Thymus (tissue), 11 donors: Measurements from ENCODE around the gene C12orf76. TPM values are rescaled to one million over a fixed set of nuclear protein-coding genes. Genes with fewer than 3 reads are reported as not detected.

ENCODE experiments used
- DNase-seq, 9 donors: peaks; one replicate each; pipeline ENCODE4 v3.0.0-alpha.2; 2013; ENCODE audit warnings: low spot score in 9 of 9, low read depth in 6 of 9, missing footprints in 1 of 9
- H3K27ac ChIP-seq, 2 donors: one replicate each; pipeline ENCODE4 v1.5.1; 2013; ENCODE audit warnings: control low read depth in 1 of 2, low read depth in 1 of 2, low read length in 1 of 2, mild to moderate bottlenecking in 1 of 2, moderate library complexity in 1 of 2
- H3K27me3 ChIP-seq, 2 donors: one replicate each; pipeline ENCODE4 v1.5.1; 2013; ENCODE audit warnings: low read length in 1 of 2; ENCODE audit not compliant: control insufficient read depth in 2 of 2, insufficient read depth in 1 of 2
- H3K36me3 ChIP-seq, 2 donors: one replicate each; pipeline ENCODE4 v1.5.1; 2013; ENCODE audit warnings: low read length in 1 of 2, mild to moderate bottlenecking in 1 of 2, moderate library complexity in 1 of 2; ENCODE audit not compliant: control insufficient read depth in 2 of 2, insufficient read depth in 2 of 2
- H3K4me1 ChIP-seq, 2 donors: one replicate each; pipeline ENCODE4 v1.5.1; 2013; ENCODE audit warnings: low read length in 2 of 2; ENCODE audit not compliant: control insufficient read depth in 2 of 2, insufficient read depth in 2 of 2
- H3K4me3 ChIP-seq, 2 donors: one replicate each; pipeline ENCODE4 v1.5.1; 2013; ENCODE audit warnings: low read length in 2 of 2, control low read depth in 1 of 2, mild to moderate bottlenecking in 1 of 2
- H3K9me3 ChIP-seq, 2 donors: one replicate each; pipeline ENCODE4 v1.5.1; 2013; ENCODE audit warnings: low read length in 1 of 2, mild to moderate bottlenecking in 1 of 2; ENCODE audit not compliant: control insufficient read depth in 2 of 2, insufficient read depth in 1 of 2
- WGBS: extraction: QIAGEN DNeasy Blood & Tissue Kit; methylation state at CpG from one replicate; pipeline ENCODE4 v1.1.7; 2013; 5-methylcytosine and 5-hydroxymethylcytosine counted together
- polyA plus RNA-seq: library from polyadenylated mRNA; stranded (reverse); fragments of 200-250 nt; gene quantifications from one replicate; pipeline ENCODE4 v1.2.3, GENCODE V29; 2013
- total RNA-seq: library from RNA; stranded (reverse); fragments of 120-200 nt; gene quantifications from one replicate; pipeline ENCODE4 v1.2.4, GENCODE V29; 2013
- donor health status: healthy.

C12orf76 gene
- total and polyA plus RNA-seq, 2 donors = 16.6 to 21.5 TPM

DNA sequence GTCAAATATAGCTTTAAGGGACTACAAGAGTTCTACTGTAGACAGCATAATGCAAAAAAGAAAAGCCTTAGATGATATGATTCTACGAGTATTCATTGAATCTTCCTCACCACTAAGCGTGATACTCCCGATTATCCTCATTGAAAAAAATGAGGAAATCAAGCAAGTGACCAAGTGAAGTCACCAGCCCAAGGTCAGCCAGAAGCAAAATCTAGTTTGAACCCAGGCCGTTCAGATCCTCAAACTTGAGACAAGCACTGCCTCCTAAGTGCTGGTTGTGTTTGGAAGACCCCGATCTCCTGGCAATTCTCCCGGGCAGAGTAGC lies 53.0 kb downstream of the C12orf76 start:
- H3K27me3 ChIP-seq = peaks cover 0 to 4% of the 10 kb centered on the region in 2 donors
- H3K36me3 ChIP-seq = peaks cover 5 to 12% of the 10 kb centered on the region in 2 donors
- H3K9me3 ChIP-seq = no peaks in the 10 kb centered on the region
- DNase-seq = no peak
- H3K4me3 ChIP-seq = peak overlapping the region; percentile 62 to 67
- peaks cover 25 to 26% of the 10 kb centered on the region in 2 donors for H3K4me1 ChIP-seq
- under 1% methylated on average over 6 of the region's 6 CpGs for WGBS
- peak overlapping the region; percentile 93 to 95 for H3K27ac ChIP-seq

- peak overlapping the region; percentile 78 to 93 for H3K27ac ChIP-seq
- H3K36me3 ChIP-seq = peaks cover 8 to 17% of the 10 kb centered on the region in 2 donors
- no peaks in the 10 kb centered on the region for H3K27me3 ChIP-seq
- H3K9me3 ChIP-seq = no peaks in the 10 kb centered on the region
- WGBS = 8% methylated on average over 6 of the region's 6 CpGs
- peak overlapping the region; percentile 62 to 67 for H3K4me3 ChIP-seq
- peak in 7 of 9 donors; percentile 6 to 71 (median 36) for DNase-seq
- peaks cover 19 to 20% of the 10 kb centered on the region in 2 donors for H3K4me1 ChIP-seq
These were observed 53.7 kb downstream of the C12orf76 start for GRCh38 chr12:109994401-109995175.

GRCh38 chr12:109993091-109993490 lies 55.2 kb downstream of the C12orf76 start:
- Histone ChIP-seq H3K4me3 (no peak overlapping the region), H3K9me3 (no peaks in the 10 kb centered on the region), H3K36me3 (peaks cover 20 to 31% of the 10 kb centered on the region in 2 donors), H3K4me1 (peaks cover 10 to 12% of the 10 kb centered on the region in 2 donors), H3K27ac (no peak overlapping the region), H3K27me3 (no peaks in the 10 kb centered on the region)
- DNase-seq = no peak
- 94% methylated on average over 2 of the region's 2 CpGs for WGBS

DNA sequence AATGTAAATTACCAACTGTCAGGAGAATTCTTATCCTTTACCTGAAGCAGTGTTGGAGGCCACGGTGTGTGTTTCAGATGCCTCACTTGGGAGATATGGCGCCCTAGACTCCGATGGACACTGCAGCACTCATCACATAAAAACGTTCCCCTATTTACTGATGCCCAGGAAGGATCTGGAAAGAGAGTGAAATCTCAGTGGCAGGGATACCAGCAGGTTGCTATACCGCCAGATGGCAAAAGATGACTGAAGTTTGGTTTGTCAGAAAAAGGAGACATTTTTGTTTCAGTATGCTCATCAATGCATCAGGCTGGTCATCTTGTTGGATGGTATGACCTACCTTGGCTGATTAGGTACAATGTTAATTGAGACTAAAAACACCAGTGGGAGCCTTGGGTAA lies 56.7 kb downstream of the C12orf76 start:
- no peak overlapping the region for H3K27ac ChIP-seq
- H3K27me3 ChIP-seq = no peaks in the 10 kb centered on the region
- DNase-seq = no peak
- H3K9me3 ChIP-seq = no peaks in the 10 kb centered on the region
- WGBS = 99% methylated on average over 5 of the region's 5 CpGs
- no peak overlapping the region for H3K4me3 ChIP-seq
- peaks cover 8 to 11% of the 10 kb centered on the region in 2 donors for H3K4me1 ChIP-seq
- H3K36me3 ChIP-seq = peaks cover 27 to 41% of the 10 kb centered on the region in 2 donors

Other genes starting within 250 kb of the C12orf76 start
- 0.19 TPM for gene TRPV4, start 215.1 kb downstream of the C12orf76 start, total RNA-seq
- 0.59 TPM for gene TRPV4, start 215.1 kb downstream of the C12orf76 start, polyA plus RNA-seq
- gene GLTP, start 168.0 kb downstream of the C12orf76 start, total RNA-seq = 20.7 TPM
- 78.5 TPM for gene GLTP, start 168.0 kb downstream of the C12orf76 start, polyA plus RNA-seq
- gene TCHP, start 148.2 kb downstream of the C12orf76 start, total RNA-seq = 8.0 TPM
- gene TCHP, start 148.2 kb downstream of the C12orf76 start, polyA plus RNA-seq = 10.0 TPM
- gene GIT2, start 52.2 kb downstream of the C12orf76 start, total RNA-seq = 41.9 TPM
- 37.6 TPM for gene GIT2, start 52.2 kb downstream of the C12orf76 start, polyA plus RNA-seq
- 47.2 TPM for gene ANKRD13A, start 49.1 kb downstream of the C12orf76 start, total RNA-seq
- 30.8 TPM for gene ANKRD13A, start 49.1 kb downstream of the C12orf76 start, polyA plus RNA-seq
- gene IFT81, start 75.8 kb upstream of the C12orf76 start, total RNA-seq = 8.0 TPM
- 7.3 TPM for gene IFT81, start 75.8 kb upstream of the C12orf76 start, polyA plus RNA-seq
- gene ATP2A2, start 232.7 kb upstream of the C12orf76 start, total RNA-seq = 33.8 TPM
- 37.6 TPM for gene ATP2A2, start 232.7 kb upstream of the C12orf76 start, polyA plus RNA-seq